ENCODE measurements around the gene ADGRF5.
"Not testable (repeated sequence)": the region's sequence is repeated elsewhere in the genome, so short reads cannot be mapped to it uniquely, and the experiment has no call there.

The ADGRF5 gene

DNA sequence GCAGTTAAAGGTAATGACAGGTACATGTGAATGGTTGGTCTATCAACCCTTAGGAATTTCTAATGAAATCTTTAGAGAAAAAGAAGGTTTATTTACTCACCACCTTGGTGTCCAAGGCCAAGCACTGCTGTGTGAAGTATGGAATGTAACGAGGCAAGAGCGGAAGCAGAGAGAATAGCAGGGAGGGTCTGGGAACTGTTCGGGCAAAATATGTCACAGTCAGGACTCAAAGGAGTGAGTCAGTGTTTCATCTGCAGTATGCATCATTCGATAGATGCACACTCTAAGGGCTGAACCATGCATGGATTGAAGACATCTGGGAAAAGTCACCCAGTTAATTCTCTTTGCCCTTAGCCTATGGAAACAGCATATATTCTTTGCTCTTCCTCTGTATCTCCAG, 33.2 kb downstream of the ADGRF5 start:
- DNase-seq (ENCODE audit: low spot score) = no peak

DNA sequence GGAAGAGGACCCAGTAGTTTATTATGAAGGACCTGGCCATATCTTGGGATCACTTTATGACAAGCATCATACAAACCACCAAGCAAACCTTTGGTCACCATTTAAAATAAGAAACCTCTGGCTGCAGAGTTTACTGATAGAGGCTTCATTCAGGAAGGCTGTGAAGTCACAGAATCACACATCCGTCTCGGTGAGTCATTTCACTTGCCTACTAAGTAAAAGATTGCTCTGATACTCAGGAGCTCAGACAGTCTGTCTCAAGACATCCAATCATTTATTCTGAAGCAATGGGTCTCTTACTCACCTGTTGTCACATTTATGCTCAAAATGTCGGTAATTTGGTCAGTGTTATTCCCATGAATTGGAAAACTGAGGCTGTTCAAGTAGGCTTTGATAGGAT, 33.7 kb downstream of the ADGRF5 start:
- DNase-seq (ENCODE audit: low spot score) = no peak

DNA sequence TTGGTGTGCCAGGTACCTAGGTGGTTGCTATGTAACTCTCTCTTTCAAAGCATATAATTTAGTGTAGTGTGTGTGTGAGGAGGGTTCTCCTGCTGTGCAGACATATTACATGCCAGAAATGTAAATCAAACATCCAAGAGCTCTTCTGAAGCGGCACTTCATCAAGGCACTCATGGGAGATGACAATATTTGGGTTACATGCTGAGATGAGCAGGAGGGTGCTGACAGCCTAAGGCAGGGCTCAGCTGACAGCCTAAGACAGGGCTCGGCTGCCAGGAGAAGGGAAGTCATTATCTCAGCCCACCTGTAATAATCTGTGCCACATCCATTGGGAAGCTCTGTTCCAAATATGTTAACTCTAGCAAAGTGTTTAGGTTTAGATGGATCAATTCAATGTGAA, 39.1 kb downstream of the ADGRF5 start:
- DNase-seq (ENCODE audit: low spot score) = no peak

DNA sequence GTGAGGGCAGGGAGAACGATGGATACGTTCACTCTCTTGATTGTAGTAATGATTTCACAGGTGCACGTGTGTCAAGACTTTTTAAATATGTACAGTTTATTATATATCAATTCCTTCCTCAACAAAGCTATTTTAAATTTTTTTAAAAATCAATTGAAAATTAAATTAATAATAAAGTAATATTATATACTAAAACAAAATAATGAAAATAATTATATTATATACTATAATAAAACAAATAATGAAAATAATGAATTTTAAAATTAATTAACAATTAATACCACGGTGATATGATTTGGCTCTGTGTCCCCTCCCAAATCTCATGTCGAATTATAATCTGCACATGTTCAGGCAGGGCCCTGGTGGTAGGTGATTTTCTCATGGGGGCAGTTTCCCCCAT, 42.7 kb downstream of the ADGRF5 start:
- DNase-seq (ENCODE audit: low spot score) = no peak

- DNase-seq (ENCODE audit: low spot score) = no peak
Measured at GRCh38 chr6:46876126-46876525, 45.6 kb downstream of the ADGRF5 start.

GRCh38 chr6:46867411-46867810, 54.3 kb downstream of the ADGRF5 start:
- DNase-seq (ENCODE audit: low spot score) = no peak

DNA sequence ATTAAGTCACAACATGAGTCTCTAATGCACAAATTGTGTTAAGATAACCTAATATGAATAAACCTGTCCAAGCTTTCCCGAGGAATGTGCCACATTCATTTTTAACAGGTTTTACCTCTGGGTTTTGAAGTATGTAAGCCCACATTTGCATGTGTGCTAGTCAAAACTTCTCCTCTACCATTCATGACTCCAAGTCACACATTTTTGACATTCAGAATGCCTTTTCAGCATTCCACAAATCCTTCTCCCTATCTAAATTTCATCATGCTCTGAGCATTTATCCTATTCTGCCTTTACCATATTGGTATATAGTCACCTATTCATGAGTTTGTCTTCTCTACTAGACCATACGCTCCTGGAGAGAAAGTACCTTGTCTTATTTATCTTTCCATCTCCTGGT, 56.5 kb downstream of the ADGRF5 start:
- no peak for DNase-seq (ENCODE audit: low spot score)

DNA sequence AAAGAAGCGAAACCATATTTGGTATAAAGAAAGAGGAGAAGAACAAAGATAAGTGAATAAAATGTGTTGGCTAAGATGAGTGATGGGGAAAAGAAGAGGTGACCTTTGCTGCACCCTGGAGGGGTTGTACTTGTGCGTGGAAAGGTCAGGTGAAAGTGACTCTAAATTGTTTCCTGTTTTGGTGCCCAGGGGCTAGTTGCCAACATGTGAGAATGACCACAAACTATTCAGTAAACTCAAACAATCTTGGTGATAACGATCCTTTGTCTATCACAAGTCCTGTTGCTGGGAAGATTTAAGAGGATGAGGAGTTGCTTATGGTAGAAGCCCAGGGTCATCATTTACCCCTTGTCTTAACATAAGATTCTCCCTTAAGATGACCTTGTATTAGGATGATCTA, 57.9 kb downstream of the ADGRF5 start:
- DNase-seq (ENCODE audit: low spot score) = no peak

- DNase-seq (ENCODE audit: low spot score) = no peak
Measured at GRCh38 chr6:46862381-46862780, 59.4 kb downstream of the ADGRF5 start.

GRCh38 chr6:46855966-46856365, 65.8 kb downstream of the ADGRF5 start:
- DNase-seq (ENCODE audit: low spot score) = not testable (repeated sequence)

DNA sequence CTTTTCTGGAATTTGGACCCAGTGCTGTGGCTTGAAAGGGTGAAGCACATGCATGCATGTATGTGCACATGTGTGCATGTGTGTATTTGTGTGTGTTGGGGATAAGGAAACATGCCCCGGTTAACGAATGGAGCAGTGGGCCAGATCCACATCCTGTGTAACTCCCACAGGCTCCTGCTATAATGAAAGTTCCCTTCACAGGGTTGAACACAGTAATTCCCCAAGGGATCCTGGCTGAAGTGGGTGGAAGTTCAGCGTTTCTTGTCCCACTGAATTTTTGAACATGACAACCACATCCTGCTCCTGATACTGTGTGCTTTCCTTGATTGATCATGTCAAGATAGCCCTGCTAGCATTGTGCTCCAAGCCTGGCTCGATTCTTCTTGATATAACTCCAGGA, 70.2 kb downstream of the ADGRF5 start:
- DNase-seq (ENCODE audit: low spot score) = not testable (repeated sequence)

DNA sequence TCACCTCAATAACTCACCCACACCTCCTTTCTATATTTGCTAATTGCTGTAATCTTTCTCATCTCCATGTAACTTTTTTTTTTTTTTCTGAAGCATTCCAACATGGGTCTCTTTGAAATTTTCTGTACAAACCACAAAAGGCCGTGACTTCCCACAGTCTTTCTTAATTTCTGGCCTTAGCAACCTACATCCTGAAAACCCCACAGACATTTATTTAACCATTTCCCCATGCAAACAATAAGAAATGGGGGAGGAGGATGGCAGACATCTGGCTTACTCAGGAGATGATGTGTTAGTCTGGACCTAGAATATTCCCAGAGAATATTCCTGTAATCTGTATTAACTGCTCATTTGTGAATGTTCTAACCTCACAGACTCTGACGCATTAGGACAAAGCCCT, 70.9 kb downstream of the ADGRF5 start:
- DNase-seq (ENCODE audit: low spot score) = no peak

DNA sequence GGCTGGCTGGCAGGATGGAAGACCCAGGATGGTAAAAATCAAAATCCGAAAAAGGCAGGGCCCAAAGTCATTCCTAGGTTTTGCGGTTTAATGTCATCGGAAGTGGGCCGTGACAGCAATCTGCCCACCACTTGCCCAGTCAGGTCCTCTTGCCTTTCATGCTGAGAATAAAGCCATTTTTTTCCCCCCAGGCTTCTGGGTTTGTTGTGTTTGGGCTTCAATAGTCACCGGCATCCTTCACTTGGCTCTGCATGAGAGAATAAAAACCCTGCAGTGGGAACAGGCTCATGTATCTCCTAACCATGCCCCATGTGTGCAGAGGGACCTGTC, 72.4 kb downstream of the ADGRF5 start:
- no peak for DNase-seq (ENCODE audit: low spot score)

- peak; percentile 75 for DNase-seq (ENCODE audit: low spot score)
Measured at GRCh38 chr6:46848684-46849360, 72.9 kb downstream of the ADGRF5 start.

DNA sequence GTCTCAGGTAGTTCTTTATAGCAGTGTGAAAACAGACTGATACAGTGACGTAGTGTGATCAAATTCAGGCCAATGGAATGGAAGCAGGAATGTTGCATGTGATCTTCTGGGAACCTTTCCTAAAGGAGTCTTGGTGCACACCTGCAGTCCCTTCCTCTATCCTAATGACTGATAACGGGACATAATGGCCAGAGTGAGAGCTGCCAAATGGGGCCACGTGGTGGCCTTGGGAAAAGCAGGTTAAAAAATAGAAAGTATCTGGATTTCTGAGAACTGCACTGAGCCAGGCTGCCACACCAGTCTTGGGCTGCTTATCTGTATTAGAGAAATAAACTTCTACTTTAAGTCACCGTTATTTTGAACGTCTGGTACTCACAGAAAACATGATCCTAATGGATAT, 76.6 kb downstream of the ADGRF5 start:
- no peak for DNase-seq (ENCODE audit: low spot score)

DNA sequence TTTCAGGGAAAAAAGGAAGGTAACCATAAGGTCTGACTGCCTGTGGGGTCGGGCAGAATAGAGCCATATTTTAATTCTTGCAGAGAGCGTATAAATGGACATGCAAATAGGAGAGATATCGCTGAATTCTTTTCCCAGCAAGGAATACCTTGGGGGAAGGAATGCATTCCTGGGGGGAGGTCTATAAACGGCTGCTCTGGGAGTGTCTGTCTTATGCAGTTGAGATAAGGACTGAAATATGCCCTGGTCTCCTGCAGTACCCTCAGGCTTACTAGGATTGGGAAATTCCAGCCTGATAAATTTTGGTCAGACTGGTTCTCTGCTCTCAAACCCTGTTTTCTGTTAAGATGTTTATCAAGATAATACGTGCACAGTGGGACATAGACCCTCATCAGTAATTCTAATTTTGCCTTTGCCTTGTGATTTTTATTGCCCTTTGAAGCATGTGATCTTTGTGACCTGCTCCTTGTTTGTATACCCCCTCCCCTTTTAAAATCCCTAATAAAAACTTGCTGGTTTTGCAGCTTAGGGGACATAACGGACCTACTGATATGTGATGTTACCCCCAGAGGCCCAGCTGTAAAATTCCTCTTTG, 79.4 kb downstream of the ADGRF5 start:
- DNase-seq (ENCODE audit: low spot score) = not testable (repeated sequence)

DNA sequence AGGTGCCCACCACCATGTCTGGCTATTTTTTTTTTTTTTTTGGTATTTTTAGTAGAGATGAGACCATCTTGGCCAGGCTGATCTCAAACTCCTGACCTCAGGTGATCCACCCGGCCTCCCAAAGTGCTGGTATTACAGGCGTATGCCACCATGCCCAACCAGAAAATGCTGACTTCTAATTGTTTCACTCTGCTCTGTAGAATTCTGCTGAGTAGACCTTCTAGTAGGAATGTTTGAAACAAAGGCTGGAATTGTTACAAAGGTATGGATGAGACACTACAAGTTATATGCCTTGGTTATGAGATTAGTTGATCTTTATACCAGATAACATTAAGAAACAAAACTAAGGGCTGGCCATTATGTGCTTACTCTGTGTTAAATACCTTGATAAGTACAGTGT, 83.7 kb downstream of the ADGRF5 start:
- DNase-seq (ENCODE audit: low spot score) = no peak

DNA sequence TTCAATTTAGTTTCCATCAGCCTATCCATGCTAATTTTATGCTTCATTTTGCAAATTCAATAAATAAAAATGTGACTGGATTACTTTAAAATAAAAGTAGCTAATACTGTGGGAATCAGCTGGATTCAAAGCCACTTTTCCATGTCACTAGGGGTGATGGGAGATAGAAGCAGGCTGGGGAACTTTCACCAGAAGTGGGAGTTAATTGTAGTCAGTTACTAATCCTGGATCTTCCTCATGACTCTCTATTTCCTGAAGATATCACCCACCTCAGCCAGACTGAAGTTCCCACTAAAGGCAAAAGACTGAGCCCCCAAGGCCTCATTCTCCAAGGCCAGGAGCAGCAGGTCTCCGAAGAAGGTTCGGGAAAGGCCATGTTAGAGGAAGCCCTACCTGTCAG, 86.7 kb downstream of the ADGRF5 start:
- not testable (repeated sequence) for DNase-seq (ENCODE audit: low spot score)

- DNase-seq (ENCODE audit: low spot score) = not testable (repeated sequence)
Measured at GRCh38 chr6:46834257-46834916, 87.4 kb downstream of the ADGRF5 start.

DNA sequence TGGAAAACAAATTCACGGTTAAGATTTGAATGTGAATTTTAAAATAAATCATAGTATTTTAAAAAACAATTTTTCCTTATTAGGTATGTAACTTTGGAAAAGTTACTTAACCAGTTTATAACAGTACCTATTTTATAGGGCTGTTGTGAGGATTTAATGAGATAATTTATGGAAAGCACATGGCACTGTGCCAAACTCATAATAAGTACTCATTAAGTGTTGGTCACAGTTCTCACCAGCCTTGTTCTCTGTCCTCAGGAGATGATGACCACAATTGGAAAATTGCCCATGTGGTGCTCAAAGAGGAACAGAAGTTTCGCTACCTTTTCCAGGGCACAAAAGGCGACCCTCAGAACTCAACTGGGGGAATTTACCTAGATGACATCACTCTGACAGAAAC, 88.9 kb downstream of the ADGRF5 start:
- no peak for DNase-seq (ENCODE audit: low spot score)

GRCh38 chr6:46828939-46829338, 92.8 kb downstream of the ADGRF5 start:
- DNase-seq (ENCODE audit: low spot score) = no peak

GRCh38 chr6:46821458-46821881, 100.3 kb downstream of the ADGRF5 start:
- DNase-seq (ENCODE audit: low spot score) = no peak

- DNase-seq (ENCODE audit: low spot score) = no peak
Measured at GRCh38 chr6:46819561-46819960, 102.2 kb downstream of the ADGRF5 start.

GRCh38 chr6:46816626-46817025, 105.1 kb downstream of the ADGRF5 start:
- DNase-seq (ENCODE audit: low spot score) = no peak

All from AG08395 (cell line).